Activated naive CD8-positive, alpha-beta T cell (primary cell): Measurements from ENCODE around the gene HOXC11.

Source experiments
- H3K27ac Mint-ChIP-seq: one replicate; pipeline ENCODE4 v1.8.0; 2021; ENCODE audit warnings: mixed read lengths
- H3K27me3 Mint-ChIP-seq: one replicate; pipeline ENCODE4 v1.8.0; 2021; ENCODE audit warnings: mixed read lengths
- H3K36me3 Mint-ChIP-seq: one replicate; pipeline ENCODE4 v1.8.0; 2021; ENCODE audit warnings: mixed read lengths
- H3K4me1 Mint-ChIP-seq: one replicate; pipeline ENCODE4 v1.8.0; 2021; ENCODE audit warnings: low read depth, mixed read lengths
- H3K4me3 Mint-ChIP-seq: one replicate; pipeline ENCODE4 v1.8.0; 2021; ENCODE audit warnings: mild to moderate bottlenecking, mixed read lengths
- H3K9me3 Mint-ChIP-seq: one replicate; pipeline ENCODE4 v1.8.0; 2021; ENCODE audit warnings: low read depth, mixed read lengths

Gene HOXC11

DNA sequence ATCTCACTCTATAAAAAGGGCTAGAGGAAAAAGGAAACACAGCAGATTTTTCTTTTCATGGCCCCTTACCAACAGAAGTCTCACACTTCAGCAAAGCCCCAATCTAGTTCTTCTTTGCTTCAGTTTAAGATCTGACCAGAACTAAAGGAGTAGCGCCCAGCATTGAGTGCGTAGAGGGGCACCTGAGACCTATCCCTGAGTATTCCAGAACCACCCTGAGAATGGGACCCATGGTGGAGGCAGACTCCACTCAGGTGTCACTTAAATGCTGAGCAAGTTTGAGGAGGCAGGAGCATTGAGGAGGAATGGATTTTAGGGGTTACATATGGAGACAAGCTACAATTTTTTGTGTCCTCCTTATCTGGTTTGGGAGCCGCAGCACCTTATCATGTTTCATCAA is 1.8 kb upstream of the HOXC11 start:
- Mint-ChIP-seq H3K27me3 (peaks cover 66% of the 10 kb centered on the region), H3K27ac (no peak overlapping the region), H3K4me3 (no peak overlapping the region), H3K4me1 (peaks cover 28% of the 10 kb centered on the region), H3K36me3 (peaks cover 3% of the 10 kb centered on the region), H3K9me3 (no peaks in the 10 kb centered on the region)

DNA sequence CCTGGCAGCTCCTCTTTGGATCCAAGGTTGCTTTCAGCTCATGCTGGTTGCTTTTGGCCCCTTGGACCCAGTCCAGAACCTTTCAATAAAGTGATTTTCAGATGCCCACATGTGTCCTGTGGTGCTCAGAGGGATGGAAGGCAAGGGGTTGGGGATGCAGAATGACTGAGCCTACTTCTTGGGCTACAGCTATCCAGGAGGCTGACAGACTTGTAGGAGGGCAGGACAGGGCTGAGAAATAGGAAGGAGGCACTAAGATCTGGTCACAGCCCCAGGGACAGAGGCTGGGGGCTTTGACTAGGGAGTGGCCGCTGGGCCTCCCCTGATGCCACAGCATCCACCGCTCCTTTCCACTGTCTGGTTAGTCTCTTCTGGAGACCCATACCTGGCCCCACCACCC is 1.2 kb upstream of the HOXC11 start:
- Mint-ChIP-seq H3K4me1 (peaks cover 22% of the 10 kb centered on the region), H3K9me3 (no peaks in the 10 kb centered on the region), H3K36me3 (peaks cover 3% of the 10 kb centered on the region), H3K4me3 (no peak overlapping the region), H3K27ac (no peak overlapping the region), H3K27me3 (peaks cover 62% of the 10 kb centered on the region)

DNA sequence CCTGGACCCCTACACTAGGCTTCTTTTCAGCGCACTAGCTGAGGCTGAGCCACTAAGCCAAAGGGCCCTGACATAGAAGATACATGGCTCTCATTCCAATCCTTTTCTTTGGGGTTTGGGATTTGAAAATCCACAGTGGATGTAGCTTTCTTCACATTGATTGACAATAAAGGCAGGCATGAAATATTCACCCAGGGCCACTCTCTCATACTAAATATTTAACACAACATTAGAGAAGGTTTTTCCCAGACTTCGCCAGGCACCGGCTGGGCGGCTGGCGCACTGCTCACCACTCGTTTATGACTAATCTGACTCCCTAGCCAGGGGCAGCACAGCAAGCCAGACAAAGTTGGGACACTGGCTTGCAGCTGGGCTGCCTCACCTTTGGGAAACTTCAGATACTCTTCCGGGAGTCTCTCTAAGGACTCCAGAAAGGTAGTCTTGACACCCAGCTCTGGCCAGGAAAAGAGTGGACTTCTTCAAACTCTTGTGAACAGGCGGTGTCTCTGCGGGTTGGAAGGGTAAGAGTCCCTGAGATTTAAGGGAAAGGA is 699 bp upstream of the HOXC11 start:
- no peak overlapping the region for H3K27ac Mint-ChIP-seq
- peaks cover 64% of the 10 kb centered on the region for H3K27me3 Mint-ChIP-seq
- H3K36me3 Mint-ChIP-seq: peaks cover 3% of the 10 kb centered on the region
- H3K4me3 Mint-ChIP-seq: no peak overlapping the region
- peaks cover 19% of the 10 kb centered on the region for H3K4me1 Mint-ChIP-seq
- no peaks in the 10 kb centered on the region for H3K9me3 Mint-ChIP-seq

DNA sequence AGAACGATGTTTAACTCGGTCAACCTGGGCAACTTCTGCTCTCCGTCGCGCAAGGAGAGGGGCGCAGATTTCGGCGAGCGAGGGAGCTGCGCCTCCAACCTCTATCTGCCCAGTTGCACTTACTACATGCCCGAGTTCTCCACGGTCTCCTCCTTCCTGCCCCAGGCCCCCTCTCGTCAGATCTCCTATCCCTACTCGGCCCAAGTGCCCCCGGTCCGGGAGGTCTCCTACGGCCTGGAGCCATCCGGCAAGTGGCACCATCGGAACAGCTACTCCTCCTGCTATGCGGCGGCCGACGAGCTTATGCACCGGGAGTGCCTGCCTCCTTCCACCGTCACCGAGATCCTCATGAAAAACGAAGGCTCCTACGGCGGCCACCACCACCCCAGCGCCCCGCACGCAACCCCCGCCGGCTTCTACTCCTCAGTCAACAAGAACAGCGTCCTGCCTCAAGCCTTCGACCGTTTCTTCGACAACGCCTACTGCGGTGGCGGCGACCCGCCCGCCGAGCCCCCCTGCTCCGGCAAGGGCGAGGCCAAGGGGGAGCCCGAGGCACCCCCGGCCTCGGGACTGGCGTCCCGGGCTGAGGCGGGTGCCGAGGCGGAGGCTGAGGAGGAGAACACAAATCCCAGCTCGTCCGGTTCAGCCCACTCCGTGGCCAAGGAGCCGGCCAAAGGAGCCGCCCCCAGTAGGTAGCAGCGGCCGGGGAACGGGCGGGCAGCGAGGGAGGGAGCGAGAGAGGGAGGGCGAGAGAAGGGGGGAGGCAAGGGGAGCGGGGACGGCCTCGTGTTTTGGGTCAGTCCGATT is 513 bp downstream of the HOXC11 start:
- Mint-ChIP-seq H3K27ac (no peak overlapping the region), H3K4me1 (peaks cover 17% of the 10 kb centered on the region)

GRCh38 chr12:53974084-53975063 is 1.4 kb downstream of the HOXC11 start, which contains the start of gene HOTAIR:
TSS of gene HOTAIR (minus strand) at chr12:53974954.
- Mint-ChIP-seq H3K27ac (no peak within 1 kb of the TSS), H3K36me3 (peaks cover 3% of the 10 kb centered on the region), H3K9me3 (no peaks in the 10 kb centered on the region), H3K4me1 (peaks cover 17% of the 10 kb centered on the region), H3K4me3 (peak within 1 kb of the TSS; percentile 79), H3K27me3 (peaks cover 60% of the 10 kb centered on the region)

More for the DNA sequence above, 513 bp downstream of the HOXC11 start:
- Mint-ChIP-seq H3K4me3 (peak overlapping the region; percentile 79), H3K27me3 (peaks cover 59% of the 10 kb centered on the region), H3K36me3 (peaks cover 3% of the 10 kb centered on the region), H3K9me3 (no peaks in the 10 kb centered on the region)

DNA sequence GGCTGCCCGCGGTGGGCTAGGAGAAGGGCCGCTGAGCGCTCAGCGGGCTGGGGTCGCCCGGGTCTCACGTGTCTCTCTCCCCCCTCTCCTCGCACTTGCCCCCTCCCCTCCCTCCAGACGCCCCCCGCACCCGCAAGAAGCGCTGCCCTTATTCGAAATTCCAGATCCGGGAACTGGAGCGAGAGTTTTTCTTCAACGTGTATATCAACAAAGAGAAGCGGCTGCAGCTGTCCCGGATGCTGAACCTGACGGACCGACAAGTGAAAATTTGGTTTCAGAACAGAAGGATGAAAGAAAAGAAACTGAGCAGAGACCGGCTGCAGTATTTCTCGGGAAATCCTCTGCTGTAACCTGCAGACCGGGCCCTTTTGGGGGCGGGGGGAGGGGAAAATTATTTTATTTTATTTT is 2.1 kb downstream of the HOXC11 start:
- H3K36me3 Mint-ChIP-seq: peaks cover 3% of the 10 kb centered on the region
- H3K27ac Mint-ChIP-seq: no peak overlapping the region
- H3K9me3 Mint-ChIP-seq: no peaks in the 10 kb centered on the region
- peaks cover 17% of the 10 kb centered on the region for H3K4me1 Mint-ChIP-seq
- H3K27me3 Mint-ChIP-seq: peaks cover 64% of the 10 kb centered on the region
- H3K4me3 Mint-ChIP-seq: peak overlapping the region; percentile 79

DNA sequence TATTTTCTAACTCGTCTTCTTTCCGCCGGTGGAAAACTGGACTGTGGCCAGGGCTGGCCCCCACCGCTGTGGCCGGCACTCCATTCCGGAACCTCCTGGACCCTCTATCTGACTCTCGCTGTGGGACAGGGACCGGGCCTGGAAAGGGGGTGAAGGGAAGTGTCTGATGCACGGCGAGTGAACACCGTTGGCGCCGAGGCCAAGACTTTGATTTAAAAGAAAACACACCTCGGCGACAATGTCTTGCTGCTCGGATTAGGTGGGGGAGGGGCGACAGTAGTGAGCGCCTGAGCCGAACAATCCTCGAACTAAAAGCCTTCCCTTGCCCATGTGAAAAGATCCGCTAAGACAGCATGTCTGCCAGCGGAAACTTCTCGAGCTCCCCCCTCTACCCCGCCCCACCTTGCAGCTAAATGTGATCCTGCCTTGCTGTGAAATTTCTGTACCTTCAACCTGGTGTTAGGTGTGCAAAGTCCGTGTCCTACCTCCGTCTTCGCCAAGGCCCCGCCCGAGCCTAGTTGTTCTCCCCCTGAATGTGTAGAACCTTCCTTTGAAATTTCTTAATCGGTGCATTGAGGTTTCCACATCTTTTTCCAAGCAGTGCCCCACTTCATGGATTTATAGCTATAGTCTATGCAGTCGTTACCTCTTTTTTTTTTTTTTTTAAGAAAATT is 2.7 kb downstream of the HOXC11 start:
- Mint-ChIP-seq H3K27ac (no peak overlapping the region), H3K4me3 (peak overlapping the region; percentile 79), H3K4me1 (peaks cover 23% of the 10 kb centered on the region), H3K27me3 (peaks cover 65% of the 10 kb centered on the region), H3K36me3 (peaks cover 3% of the 10 kb centered on the region), H3K9me3 (no peaks in the 10 kb centered on the region)

GRCh38 chr12:53976172-53976822 is 3.4 kb downstream of the HOXC11 start:
- H3K4me3 Mint-ChIP-seq: no peak overlapping the region
- H3K27me3 Mint-ChIP-seq: peaks cover 67% of the 10 kb centered on the region
- no peak overlapping the region for H3K27ac Mint-ChIP-seq
- no peaks in the 10 kb centered on the region for H3K9me3 Mint-ChIP-seq
- H3K4me1 Mint-ChIP-seq: peaks cover 26% of the 10 kb centered on the region
- peaks cover 3% of the 10 kb centered on the region for H3K36me3 Mint-ChIP-seq

DNA sequence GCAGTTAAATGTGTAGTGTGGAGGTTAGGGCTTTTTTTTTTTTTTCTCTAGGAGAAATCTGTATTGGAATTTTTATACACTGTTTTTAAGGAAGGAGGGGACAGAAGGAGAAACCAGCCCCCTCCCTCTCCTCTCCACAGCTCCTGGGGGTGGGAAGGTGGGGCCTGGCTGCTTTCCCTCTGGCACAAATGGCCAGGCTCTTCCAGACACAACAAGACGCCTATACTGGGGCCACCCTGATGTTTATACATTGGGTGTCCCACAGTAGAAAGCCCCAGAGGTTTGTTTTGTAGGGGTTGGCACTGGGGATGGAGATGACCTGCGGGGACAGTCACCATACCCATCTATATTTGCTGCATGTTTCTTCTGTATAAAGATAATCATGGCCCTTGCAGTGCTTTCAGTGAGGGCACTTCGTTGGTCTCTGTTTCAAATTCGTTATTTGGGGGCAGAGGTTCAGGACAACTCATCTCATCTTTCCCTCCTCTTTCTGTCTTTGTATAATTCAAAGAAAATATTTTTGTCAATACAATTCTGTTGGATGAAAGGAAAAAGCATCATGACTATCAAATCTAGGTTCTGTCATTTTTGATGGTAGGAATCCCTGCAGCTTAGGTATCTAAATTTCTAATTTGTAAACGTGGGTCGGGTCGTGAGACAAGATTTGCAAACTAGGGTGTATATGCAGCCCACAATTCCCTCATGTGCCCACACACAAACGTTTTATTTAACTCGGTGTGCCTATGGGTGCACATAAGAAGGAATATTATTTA is 4.1 kb downstream of the HOXC11 start:
- Mint-ChIP-seq H3K36me3 (peaks cover 3% of the 10 kb centered on the region), H3K27ac (no peak overlapping the region), H3K4me1 (peaks cover 26% of the 10 kb centered on the region), H3K27me3 (peaks cover 63% of the 10 kb centered on the region), H3K4me3 (no peak overlapping the region), H3K9me3 (no peaks in the 10 kb centered on the region)

DNA sequence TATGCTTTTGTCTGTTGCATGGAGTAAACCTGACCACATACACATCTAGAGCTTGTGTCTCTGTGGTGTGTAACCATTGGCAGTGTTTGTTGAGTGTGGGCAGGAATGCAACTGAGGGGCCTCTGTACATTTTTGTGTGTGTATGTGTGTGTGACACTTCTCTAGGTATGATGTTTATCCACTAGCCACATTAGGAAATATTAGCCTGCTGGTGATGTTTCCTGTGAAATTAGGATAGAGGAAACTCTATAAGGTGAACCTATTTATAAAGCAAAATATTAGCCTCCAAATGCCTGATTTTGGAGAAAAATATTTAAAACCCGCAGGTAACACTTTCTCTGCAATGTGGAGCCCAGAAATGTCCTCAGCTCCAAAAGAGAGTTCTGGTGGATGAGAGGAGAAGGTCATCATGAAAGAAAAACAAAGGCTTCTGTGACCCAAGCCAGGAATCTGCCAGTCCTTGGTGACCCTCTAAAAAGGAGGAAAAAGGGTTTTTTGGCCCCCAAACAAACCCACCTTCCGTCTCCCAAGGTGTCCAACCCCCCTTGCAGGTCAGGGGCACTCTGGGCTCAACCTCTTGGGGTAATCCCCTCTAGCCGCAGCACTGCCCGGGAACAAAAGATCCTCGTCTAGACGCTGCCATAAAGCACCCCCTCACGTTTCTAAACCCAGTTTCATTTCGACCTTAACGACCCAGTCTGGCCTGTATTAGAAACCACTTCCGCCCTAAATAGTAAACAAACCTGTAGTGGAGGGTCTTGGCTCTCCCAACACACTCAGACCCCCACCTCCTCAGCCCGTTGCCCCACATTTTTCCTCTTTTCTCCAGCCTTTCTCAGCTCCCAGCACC is 4.9 kb downstream of the HOXC11 start:
- peaks cover 2% of the 10 kb centered on the region for H3K36me3 Mint-ChIP-seq
- peaks cover 26% of the 10 kb centered on the region for H3K4me1 Mint-ChIP-seq
- no peaks in the 10 kb centered on the region for H3K9me3 Mint-ChIP-seq
- no peak overlapping the region for H3K27ac Mint-ChIP-seq
- no peak overlapping the region for H3K4me3 Mint-ChIP-seq
- H3K27me3 Mint-ChIP-seq: peaks cover 62% of the 10 kb centered on the region

DNA sequence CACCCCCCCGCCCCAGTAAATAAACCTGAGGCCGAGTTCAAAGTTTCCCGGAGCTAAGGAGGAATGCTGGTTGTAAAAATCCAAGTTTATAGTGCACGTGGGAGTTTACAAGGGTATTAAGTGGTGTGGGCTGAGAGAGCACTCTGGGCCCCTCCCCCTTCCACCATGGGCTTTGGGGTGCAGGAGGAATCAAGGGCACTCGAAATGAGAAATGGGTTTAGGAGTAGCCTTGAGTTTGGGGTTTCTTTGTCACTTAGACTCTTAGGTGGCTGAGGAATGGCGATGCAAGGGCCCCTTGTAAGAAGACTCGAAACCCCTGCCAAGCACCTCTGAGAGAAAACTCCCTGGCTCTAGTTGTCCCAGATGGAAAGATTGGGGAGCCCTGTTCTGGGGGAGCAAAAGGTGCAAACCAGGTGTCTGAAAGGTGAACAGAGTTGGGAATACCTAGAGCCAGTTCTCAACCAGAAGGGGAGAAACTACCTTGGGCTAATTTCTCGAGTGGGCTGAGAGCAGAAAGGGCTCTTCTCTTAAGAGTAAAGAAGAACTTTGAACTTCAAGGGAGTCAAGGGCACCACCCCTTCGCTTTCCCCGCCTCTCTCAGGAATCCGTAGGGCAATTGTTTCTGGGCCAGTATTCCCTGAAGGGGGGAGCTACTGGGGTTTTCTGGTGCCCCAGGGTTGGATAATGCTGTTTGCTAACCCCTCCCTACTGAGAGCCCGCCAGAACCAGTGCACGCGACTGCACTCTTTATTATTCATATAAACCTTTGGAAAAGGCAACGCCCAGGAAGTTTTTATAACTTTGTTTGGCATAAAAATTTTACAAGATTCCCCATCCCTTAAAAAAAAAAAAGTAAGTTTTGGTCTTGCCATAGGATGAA is 5.8 kb downstream of the HOXC11 start:
- Mint-ChIP-seq H3K4me3 (no peak overlapping the region), H3K9me3 (no peaks in the 10 kb centered on the region), H3K27me3 (peaks cover 64% of the 10 kb centered on the region), H3K36me3 (no peaks in the 10 kb centered on the region), H3K27ac (no peak overlapping the region), H3K4me1 (peaks cover 19% of the 10 kb centered on the region)

- Mint-ChIP-seq H3K4me3 (no peak overlapping the region), H3K27ac (no peak overlapping the region), H3K9me3 (no peaks in the 10 kb centered on the region)
These were observed 7.3 kb downstream of the HOXC11 start for GRCh38 chr12:53980104-53980801.

More at GRCh38 chr12:53980104-53980801, 7.3 kb downstream of the HOXC11 start:
- H3K27me3 Mint-ChIP-seq: peaks cover 68% of the 10 kb centered on the region
- H3K36me3 Mint-ChIP-seq: no peaks in the 10 kb centered on the region
- H3K4me1 Mint-ChIP-seq: peaks cover 20% of the 10 kb centered on the region
